ENCODE measurements around the gene BMAL1. TPM values are rescaled to one million over a fixed set of nuclear protein-coding genes. Genes with fewer than 3 reads are reported as not detected.
A peak's percentile ranks its signal among the peaks of the same experiment; 100 is the strongest.

BMAL1 gene
- total and polyA plus RNA-seq, 11 donors = 5.7 to 18.2 (median 11.7) TPM

DNA sequence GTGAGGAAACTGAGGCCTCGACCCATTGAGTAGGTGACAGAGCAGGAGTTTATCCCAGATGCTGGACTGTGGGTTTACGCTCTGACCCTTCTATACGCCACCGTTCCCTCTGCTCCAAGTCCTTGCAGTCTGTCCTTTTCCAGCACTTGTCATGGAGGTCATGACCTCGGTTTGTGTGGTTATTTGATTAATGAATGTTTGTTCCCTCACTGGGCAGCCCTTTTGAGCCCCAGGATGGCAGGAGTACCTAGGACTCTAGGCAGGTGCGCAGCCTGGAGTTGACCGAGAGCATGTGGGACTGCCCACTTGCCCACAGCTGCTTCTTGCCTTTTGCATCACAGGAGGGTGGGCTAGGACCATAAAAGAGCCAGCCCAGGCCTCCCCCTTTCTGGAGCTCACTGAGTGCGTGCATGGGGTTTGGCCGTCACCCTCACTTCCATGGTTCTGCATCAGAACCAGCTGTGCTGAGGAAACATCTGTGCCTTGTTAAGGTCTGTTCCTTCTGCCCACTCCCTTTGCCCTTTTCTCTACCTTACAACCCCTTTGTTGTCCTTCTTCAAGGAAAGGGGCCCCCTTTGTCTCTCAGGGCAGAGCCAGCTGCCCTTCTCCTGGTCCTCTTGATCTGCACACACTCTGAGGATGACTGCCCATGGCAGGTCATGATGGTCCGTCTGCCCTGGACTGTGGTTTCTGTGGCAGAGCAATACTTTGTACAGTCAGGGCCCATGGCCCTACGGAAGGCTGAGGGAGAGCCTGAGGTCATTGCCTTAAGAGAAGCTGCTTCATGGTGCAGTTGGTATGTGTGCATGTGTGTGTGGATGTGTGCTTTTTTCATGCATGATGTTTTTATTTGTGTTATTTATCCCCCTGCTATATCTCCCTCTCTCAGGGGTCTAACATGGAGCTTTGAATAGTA lies 38.2 kb downstream of the BMAL1 start:
- TF ChIP-seq, protein P1, sequence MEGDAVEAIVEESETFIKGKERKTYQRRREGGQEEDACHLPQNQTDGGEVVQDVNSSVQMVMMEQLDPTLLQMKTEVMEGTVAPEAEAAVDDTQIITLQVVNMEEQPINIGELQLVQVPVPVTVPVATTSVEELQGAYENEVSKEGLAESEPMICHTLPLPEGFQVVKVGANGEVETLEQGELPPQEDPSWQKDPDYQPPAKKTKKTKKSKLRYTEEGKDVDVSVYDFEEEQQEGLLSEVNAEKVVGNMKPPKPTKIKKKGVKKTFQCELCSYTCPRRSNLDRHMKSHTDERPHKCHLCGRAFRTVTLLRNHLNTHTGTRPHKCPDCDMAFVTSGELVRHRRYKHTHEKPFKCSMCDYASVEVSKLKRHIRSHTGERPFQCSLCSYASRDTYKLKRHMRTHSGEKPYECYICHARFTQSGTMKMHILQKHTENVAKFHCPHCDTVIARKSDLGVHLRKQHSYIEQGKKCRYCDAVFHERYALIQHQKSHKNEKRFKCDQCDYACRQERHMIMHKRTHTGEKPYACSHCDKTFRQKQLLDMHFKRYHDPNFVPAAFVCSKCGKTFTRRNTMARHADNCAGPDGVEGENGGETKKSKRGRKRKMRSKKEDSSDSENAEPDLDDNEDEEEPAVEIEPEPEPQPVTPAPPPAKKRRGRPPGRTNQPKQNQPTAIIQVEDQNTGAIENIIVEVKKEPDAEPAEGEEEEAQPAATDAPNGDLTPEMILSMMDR (IDR thresholded peaks at IDR 0.05) = no peak
- TF ChIP-seq POLR2A (IDR thresholded peaks at IDR 0.05) = no peak

DNA sequence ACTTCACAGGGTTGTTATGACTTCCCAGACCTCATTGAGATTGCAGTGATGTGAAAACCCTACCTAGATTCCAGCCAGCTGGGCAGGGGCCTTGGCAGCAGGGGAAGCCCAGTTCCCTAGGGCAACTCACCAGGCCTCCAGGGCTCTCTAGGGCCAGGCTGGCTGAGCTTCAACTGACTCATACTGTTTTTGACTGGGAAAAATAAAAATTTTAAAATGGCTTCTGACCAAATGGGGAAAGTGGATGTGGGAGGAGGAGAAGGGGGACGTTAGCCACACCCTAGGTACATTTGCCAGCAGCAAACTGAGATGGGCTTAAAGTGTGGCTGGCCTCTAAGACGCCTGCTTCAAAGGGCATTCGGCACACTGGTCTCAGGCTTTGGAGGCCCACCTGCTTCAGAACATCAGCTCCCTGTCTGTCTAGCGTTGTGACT lies 39.0 kb downstream of the BMAL1 start:
- peak overlapping the region in 4 of 12 donors; percentile 6 to 33 (median 17) for H3K27ac ChIP-seq
- no peaks in the 10 kb centered on the region for H3K9me3 ChIP-seq
- intact Hi-C loops (cut with DNase I) = no loop called here
- DNase-seq (peak in 2 of 5 donors; percentile 46 to 65), ATAC-seq (peak in 3 of 4 donors; percentile 11 to 67 (median 60))
- no peaks in the 10 kb centered on the region for H3K27me3 ChIP-seq
- WGBS, 4 donors = 65 to 84% (median 71%) methylated on average over 4 of the region's 4 CpGs
- TF ChIP-seq, protein P1 (IDR thresholded peaks at IDR 0.05) = no peak
- no peak for TF ChIP-seq POLR2A (IDR thresholded peaks at IDR 0.05)
- H3K4me1 ChIP-seq = peaks cover 0 to 73% (median 38%) of the 10 kb centered on the region in 12 donors
- H3K36me3 ChIP-seq = peaks cover 0 to 8% (median 0%) of the 10 kb centered on the region in 9 donors
- no peak overlapping the region for H3K4me3 ChIP-seq

More for the DNA sequence above, 38.2 kb downstream of the BMAL1 start:
- Histone ChIP-seq H3K4me1 (peaks cover 0 to 73% (median 39%) of the 10 kb centered on the region in 12 donors), H3K27ac (peak overlapping the region in 4 of 12 donors; percentile 6 to 33 (median 13)), H3K4me3 (no peak overlapping the region), H3K27me3 (no peaks in the 10 kb centered on the region), H3K9me3 (no peaks in the 10 kb centered on the region), H3K36me3 (peaks cover 0 to 8% (median 0%) of the 10 kb centered on the region in 9 donors)
- 90 to 94% (median 93%) methylated on average over 11 of the region's 11 CpGs for WGBS, 4 donors
- DNase-seq = no peak
- peak in 2 of 4 donors; percentile 20 to 25 for ATAC-seq
- intact Hi-C loops (cut with DNase I) = no loop called here

DNA sequence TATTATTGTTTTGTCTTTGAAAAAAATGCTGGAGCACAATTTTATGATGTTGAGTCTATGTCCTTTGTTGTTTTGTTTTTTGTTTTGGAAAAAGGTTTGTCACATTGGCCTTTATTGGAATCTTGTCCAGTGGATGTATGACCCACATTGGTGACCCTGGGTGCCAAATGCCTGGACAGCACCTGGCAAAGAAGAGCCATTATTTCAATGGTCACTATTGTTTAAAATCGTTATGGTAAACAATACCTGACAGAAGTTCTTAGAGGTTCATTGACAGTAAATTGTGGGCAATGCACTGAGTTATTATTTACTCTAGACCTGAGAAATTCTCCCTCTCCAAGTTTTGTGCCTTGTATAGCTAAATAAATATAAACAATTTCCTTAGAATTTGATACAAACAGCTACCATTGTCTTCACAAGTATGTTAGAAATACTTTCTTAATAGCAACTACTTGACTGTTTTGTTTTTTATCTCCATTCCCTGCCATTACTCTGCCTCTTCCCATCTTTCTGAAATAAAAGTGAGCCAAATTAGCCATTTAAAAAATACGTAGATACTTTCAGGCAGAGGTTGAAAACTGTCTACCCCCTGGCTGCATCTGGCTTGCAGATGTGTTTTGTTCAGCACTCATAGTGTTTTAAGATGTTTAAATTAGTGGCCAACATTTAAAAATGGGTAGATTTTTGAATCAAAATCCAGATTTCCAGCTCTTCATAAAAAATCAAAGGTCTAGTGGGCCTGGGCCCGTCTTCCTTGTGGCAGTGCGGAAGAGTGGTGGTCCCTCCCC lies 39.9 kb downstream of the BMAL1 start:
- DNase-seq (no peak), ATAC-seq (no peak)
- Histone ChIP-seq H3K27ac (peak overlapping the region in 1 of 12 donors; percentile 44), H3K4me1 (peaks cover 0 to 68% (median 38%) of the 10 kb centered on the region in 12 donors), H3K4me3 (no peak overlapping the region), H3K36me3 (peaks cover 0 to 14% (median 0%) of the 10 kb centered on the region in 9 donors), H3K9me3 (no peaks in the 10 kb centered on the region), H3K27me3 (no peaks in the 10 kb centered on the region)
- 79 to 89% (median 80%) methylated on average over 4 of the region's 4 CpGs for WGBS, 4 donors
- intact Hi-C loops (cut with DNase I) = no loop called here
- TF ChIP-seq, protein P1 (IDR thresholded peaks at IDR 0.05) = no peak
- no peak for TF ChIP-seq POLR2A (IDR thresholded peaks at IDR 0.05)
